CD4-positive, CD25-positive, alpha-beta regulatory T cell (primary cell): Measurements from ENCODE around the gene PPP2R5B. TPM values are rescaled to one million over a fixed set of nuclear protein-coding genes. Genes with fewer than 3 reads are reported as not detected.
A peak's percentile ranks its signal among the peaks of the same experiment; 100 is the strongest.

Experiments used
- ATAC-seq, 2 donors: fragments of 150-1000 bp; cut with Tn5 transposase; one replicate each; pipeline ENCODE4 v1.10.0; 2021; ENCODE audit warnings: low read depth in 2 of 2, moderate number of reproducible peaks in 2 of 2, moderate library complexity in 1 of 2
- DNase-seq, 3 donors: peaks; one replicate each; pipeline versions ENCODE4 v3.0.0 to v3.0.0-alpha.2; 2012 to 2022; ENCODE audit warnings: mixed read lengths in 1 of 3
- H3K27ac ChIP-seq: one replicate; pipeline ENCODE4 v1.7.0; 2013; ENCODE audit warnings: mild to moderate bottlenecking, low read length; ENCODE audit not compliant: insufficient read depth, poor library complexity, severe bottlenecking
- H3K27me3 ChIP-seq: one replicate; pipeline ENCODE4 v1.7.0; 2013; ENCODE audit warnings: low read length; ENCODE audit not compliant: control insufficient read depth, insufficient read depth
- H3K36me3 ChIP-seq: one replicate; pipeline ENCODE4 v1.7.0; 2013; ENCODE audit warnings: mild to moderate bottlenecking, low read length, moderate library complexity; ENCODE audit not compliant: control insufficient read depth, insufficient read depth
- H3K4me1 ChIP-seq: 2 replicates; pipeline ENCODE4 v1.7.0; 2013; ENCODE audit warnings: mild to moderate bottlenecking, low read length; ENCODE audit not compliant: insufficient read depth, control insufficient read depth, poor library complexity, severe bottlenecking
- H3K4me3 ChIP-seq: one replicate; pipeline ENCODE4 v1.7.0; 2013; ENCODE audit warnings: low read depth, mild to moderate bottlenecking, low read length, moderate library complexity
- H3K9me3 ChIP-seq, 2 experiments: 1 replicate in 1 of 2; 2 replicates in 1 of 2; pipeline ENCODE4 v1.7.0; 2013; ENCODE audit warnings: low read length in 2 of 2, mild to moderate bottlenecking in 1 of 2, moderate library complexity in 1 of 2; ENCODE audit not compliant: control insufficient read depth in 2 of 2
- H3K27ac Mint-ChIP-seq, 3 donors: one replicate each; pipeline ENCODE4 v1.8.0; 2020 to 2022; ENCODE audit warnings: mild to moderate bottlenecking in 3 of 3, mixed read lengths in 3 of 3, moderate library complexity in 2 of 3
- H3K27me3 Mint-ChIP-seq: one replicate; pipeline ENCODE4 v1.8.0; 2022; ENCODE audit warnings: mild to moderate bottlenecking, mixed read lengths
- H3K36me3 Mint-ChIP-seq: one replicate; pipeline ENCODE4 v1.8.0; 2020; ENCODE audit warnings: mixed read lengths
- H3K4me1 Mint-ChIP-seq, 4 donors: one replicate each; pipeline ENCODE4 v1.8.0; 2020 to 2022; ENCODE audit warnings: mixed read lengths in 4 of 4, mild to moderate bottlenecking in 1 of 4
- H3K4me3 Mint-ChIP-seq, 4 donors: one replicate each; pipeline ENCODE4 v1.8.0; 2020 to 2022; ENCODE audit warnings: mild to moderate bottlenecking in 4 of 4, mixed read lengths in 4 of 4, moderate library complexity in 3 of 4
- H3K9me3 Mint-ChIP-seq, 7 donors: one replicate each; pipeline ENCODE4 v1.8.0; 2020 to 2022; ENCODE audit warnings: mixed read lengths in 7 of 7, mild to moderate bottlenecking in 3 of 7, moderate library complexity in 2 of 7
- polyA plus RNA-seq, 4 donors: library from polyadenylated mRNA; unstranded; fragments of 300-500 nt; fragmentation: Illumina TruSeq; gene quantifications; one replicate each; pipeline ENCODE4 v1.2.3, GENCODE V29; 2021
- total RNA-seq: library from RNA; stranded (reverse); gene quantifications from one replicate; pipeline ENCODE4 v1.2.3, GENCODE V29; 2022

PPP2R5B gene
- total and polyA plus RNA-seq, 5 donors from 2014 or later = 3.6 to 34.5 (median 3.9) TPM

GRCh38 chr11:64928957-64929356 is 4.5 kb downstream of the PPP2R5B start:
- Histone ChIP-seq H3K36me3 (peaks cover 35% of the 10 kb centered on the region), H3K4me3 (no peak overlapping the region), H3K27ac (no peak overlapping the region), H3K9me3 (no peaks in the 10 kb centered on the region), H3K4me1 (peaks cover 15% of the 10 kb centered on the region), H3K27me3 (no peaks in the 10 kb centered on the region)
- Mint-ChIP-seq H3K36me3 (peaks cover 32% of the 10 kb centered on the region), H3K4me1 (peaks cover 0 to 16% (median 4%) of the 10 kb centered on the region in 4 donors), H3K4me3 (no peak overlapping the region), H3K27me3 (no peaks in the 10 kb centered on the region), H3K27ac (no peak overlapping the region), H3K9me3 (no peaks in the 10 kb centered on the region)
- DNase-seq (no peak), ATAC-seq (no peak)

- H3K27ac ChIP-seq = no peak overlapping the region
- H3K4me1 ChIP-seq = peaks cover 9% of the 10 kb centered on the region
- H3K4me1 Mint-ChIP-seq = peaks cover 0 to 10% (median 0%) of the 10 kb centered on the region in 4 donors
- peak overlapping the region in 1 of 4 donors; percentile 21 for H3K4me3 Mint-ChIP-seq
- H3K27me3 Mint-ChIP-seq = no peaks in the 10 kb centered on the region
- H3K9me3 Mint-ChIP-seq = no peaks in the 10 kb centered on the region
- H3K27ac Mint-ChIP-seq = no peak overlapping the region
- ATAC-seq (no peak), DNase-seq (no peak)
- H3K4me3 ChIP-seq = no peak overlapping the region
- H3K36me3 ChIP-seq = peaks cover 35% of the 10 kb centered on the region
- peaks cover 36% of the 10 kb centered on the region for H3K36me3 Mint-ChIP-seq
- no peaks in the 10 kb centered on the region for H3K27me3 ChIP-seq
- no peaks in the 10 kb centered on the region for H3K9me3 ChIP-seq
Observed at GRCh38 chr11:64929625-64930024, 5.1 kb downstream of the PPP2R5B start.

GRCh38 chr11:64930340-64930739 is 5.9 kb downstream of the PPP2R5B start:
- Histone ChIP-seq H3K4me3 (no peak overlapping the region), H3K9me3 (no peaks in the 10 kb centered on the region), H3K27ac (no peak overlapping the region), H3K4me1 (peaks cover 3% of the 10 kb centered on the region), H3K27me3 (no peaks in the 10 kb centered on the region), H3K36me3 (peaks cover 35% of the 10 kb centered on the region)
- Mint-ChIP-seq H3K27me3 (no peaks in the 10 kb centered on the region), H3K36me3 (peaks cover 36% of the 10 kb centered on the region), H3K4me1 (peaks cover 0 to 5% (median 0%) of the 10 kb centered on the region in 4 donors), H3K27ac (no peak overlapping the region), H3K4me3 (no peak overlapping the region), H3K9me3 (no peaks in the 10 kb centered on the region)
- DNase-seq (no peak), ATAC-seq (no peak)

GRCh38 chr11:64931290-64931689 is 6.8 kb downstream of the PPP2R5B start:
- peaks cover 36% of the 10 kb centered on the region for H3K36me3 Mint-ChIP-seq

GRCh38 chr11:64932324-64932723 is 7.8 kb downstream of the PPP2R5B start:
- peaks cover 36% of the 10 kb centered on the region for H3K36me3 Mint-ChIP-seq
- DNase-seq (no peak), ATAC-seq (no peak)
- H3K4me3 Mint-ChIP-seq = no peak overlapping the region
- H3K27me3 Mint-ChIP-seq = no peaks in the 10 kb centered on the region
- peaks cover 0 to 2% (median 0%) of the 10 kb centered on the region in 4 donors for H3K4me1 Mint-ChIP-seq
- H3K36me3 ChIP-seq = peaks cover 35% of the 10 kb centered on the region
- H3K9me3 Mint-ChIP-seq = no peaks in the 10 kb centered on the region
- H3K27ac ChIP-seq = no peak overlapping the region
- H3K4me3 ChIP-seq = no peak overlapping the region
- H3K27ac Mint-ChIP-seq = no peak overlapping the region
- H3K9me3 ChIP-seq = no peaks in the 10 kb centered on the region
- no peaks in the 10 kb centered on the region for H3K27me3 ChIP-seq
- no peaks in the 10 kb centered on the region for H3K4me1 ChIP-seq

More at GRCh38 chr11:64931290-64931689, 6.8 kb downstream of the PPP2R5B start:
- no peaks in the 10 kb centered on the region for H3K27me3 Mint-ChIP-seq
- Histone ChIP-seq H3K27ac (no peak overlapping the region), H3K9me3 (no peaks in the 10 kb centered on the region), H3K27me3 (no peaks in the 10 kb centered on the region), H3K4me1 (no peaks in the 10 kb centered on the region), H3K4me3 (no peak overlapping the region), H3K36me3 (peaks cover 35% of the 10 kb centered on the region)
- no peak overlapping the region for H3K27ac Mint-ChIP-seq
- H3K4me1 Mint-ChIP-seq = peaks cover 0 to 3% (median 0%) of the 10 kb centered on the region in 4 donors
- H3K4me3 Mint-ChIP-seq = no peak overlapping the region
- no peaks in the 10 kb centered on the region for H3K9me3 Mint-ChIP-seq
- no peak for ATAC-seq
- no peak for DNase-seq

DNA sequence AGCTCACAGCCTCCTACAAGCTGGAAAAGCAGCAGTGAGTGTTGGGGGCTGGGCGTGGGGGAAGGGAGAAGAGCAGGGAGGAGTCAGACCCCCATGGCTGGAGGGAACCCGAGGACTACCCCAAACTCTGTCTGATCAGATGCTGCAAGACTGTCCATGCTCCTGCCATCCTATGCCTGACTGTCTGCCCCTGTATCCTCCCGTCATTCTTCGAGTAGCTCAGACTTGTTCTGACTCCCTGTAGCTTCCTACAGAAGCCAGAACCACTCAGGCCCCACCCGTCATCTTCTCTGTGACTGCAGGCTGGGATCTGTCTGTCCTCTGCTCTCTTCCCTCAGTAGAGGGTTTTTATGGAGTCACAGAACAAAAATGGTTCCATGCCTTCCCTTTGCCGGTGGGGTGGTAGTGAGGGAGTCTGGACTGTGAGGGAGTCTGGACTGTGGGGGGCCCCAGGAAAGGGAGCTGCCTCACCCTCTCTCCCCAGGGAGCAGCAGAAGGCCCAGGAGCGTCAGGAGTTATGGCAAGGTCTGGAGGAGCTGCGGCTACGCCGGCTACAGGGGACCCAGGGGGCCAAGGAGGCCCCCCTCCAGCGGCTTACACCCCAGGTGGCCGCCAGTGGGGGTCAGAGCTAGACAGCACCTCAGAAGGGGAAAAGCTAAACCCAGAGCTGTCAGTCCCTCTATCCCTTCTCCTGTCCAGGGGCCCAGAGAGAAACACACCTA is 8.9 kb downstream of the PPP2R5B start:
- no peak for DNase-seq
- H3K4me3 Mint-ChIP-seq = no peak overlapping the region
- H3K9me3 Mint-ChIP-seq = no peaks in the 10 kb centered on the region
- Histone ChIP-seq H3K27ac (no peak overlapping the region), H3K9me3 (no peaks in the 10 kb centered on the region), H3K4me1 (no peaks in the 10 kb centered on the region), H3K27me3 (no peaks in the 10 kb centered on the region), H3K36me3 (peaks cover 35% of the 10 kb centered on the region), H3K4me3 (no peak overlapping the region)
- H3K4me1 Mint-ChIP-seq = peaks cover 0 to 2% (median 0%) of the 10 kb centered on the region in 4 donors
- peaks cover 9% of the 10 kb centered on the region for H3K27me3 Mint-ChIP-seq
- no peak overlapping the region for H3K27ac Mint-ChIP-seq
- no peak for ATAC-seq
- H3K36me3 Mint-ChIP-seq = peaks cover 36% of the 10 kb centered on the region

- H3K4me1 ChIP-seq = no peaks in the 10 kb centered on the region
- no peaks in the 10 kb centered on the region for H3K9me3 ChIP-seq
- H3K27me3 ChIP-seq = no peaks in the 10 kb centered on the region
- DNase-seq = no peak
- H3K4me1 Mint-ChIP-seq = peaks cover 0 to 2% (median 0%) of the 10 kb centered on the region in 4 donors
- no peak overlapping the region for H3K27ac ChIP-seq
- ATAC-seq = no peak
- H3K36me3 Mint-ChIP-seq = peaks cover 36% of the 10 kb centered on the region
- no peaks in the 10 kb centered on the region for H3K9me3 Mint-ChIP-seq
- peaks cover 31% of the 10 kb centered on the region for H3K36me3 ChIP-seq
- no peak overlapping the region for H3K4me3 Mint-ChIP-seq
- peaks cover 11% of the 10 kb centered on the region for H3K27me3 Mint-ChIP-seq
- no peak overlapping the region for H3K27ac Mint-ChIP-seq
- no peak overlapping the region for H3K4me3 ChIP-seq
Observed at GRCh38 chr11:64933935-64934681, 9.6 kb downstream of the PPP2R5B start.
